Natural killer cell (primary cell): Measurements from ENCODE around the gene CDK17. TPM values are rescaled to one million over a fixed set of nuclear protein-coding genes. Genes with fewer than 3 reads are reported as not detected.
A peak's percentile ranks its signal among the peaks of the same experiment; 100 is the strongest.

Source experiments
- ATAC-seq, 3 donors: fragments of 150-1000 bp in 2 of 3; fragments of 200-7000 bp in 1 of 3; cut with Tn5 transposase; 1 replicate in 1 of 3; 2 replicates in 2 of 3; pipeline ENCODE4 v1.10.0; 2021; ENCODE audit warnings: mild to moderate bottlenecking in 2 of 3, moderate library complexity in 2 of 3
- DNase-seq, 2 donors: peaks; one replicate each; pipeline versions ENCODE4 v3.0.0 to v3.0.0-alpha.2; 2013 to 2021; ENCODE audit warnings: mixed read lengths in 1 of 2
- H3K27ac ChIP-seq: one replicate; pipeline ENCODE4 v1.5.1; 2013; ENCODE audit warnings: mild to moderate bottlenecking, low read length
- H3K27me3 ChIP-seq: one replicate; pipeline ENCODE4 v1.6.1; 2013; ENCODE audit warnings: low read length; ENCODE audit not compliant: control insufficient read depth, insufficient read depth
- H3K36me3 ChIP-seq: one replicate; pipeline ENCODE4 v1.6.1; 2013; ENCODE audit warnings: low read length; ENCODE audit not compliant: control insufficient read depth, insufficient read depth
- H3K4me1 ChIP-seq: one replicate; pipeline ENCODE4 v1.6.1; 2013; ENCODE audit warnings: low read length; ENCODE audit not compliant: control insufficient read depth, insufficient read depth
- H3K4me3 ChIP-seq: one replicate; pipeline ENCODE4 v1.5.1; 2013; ENCODE audit warnings: low read length
- H3K9me3 ChIP-seq: one replicate; pipeline ENCODE4 v1.6.1; 2013; ENCODE audit warnings: low read length; ENCODE audit not compliant: control insufficient read depth, insufficient read depth
- H3K27ac Mint-ChIP-seq, 2 donors: one replicate each; pipeline ENCODE4 v1.8.0; 2022; ENCODE audit warnings: mild to moderate bottlenecking in 2 of 2, mixed read lengths in 2 of 2, moderate library complexity in 1 of 2
- H3K27me3 Mint-ChIP-seq, 2 donors: one replicate each; pipeline ENCODE4 v1.8.0; 2022; ENCODE audit warnings: low read depth in 2 of 2, mixed read lengths in 2 of 2
- H3K36me3 Mint-ChIP-seq: one replicate; pipeline ENCODE4 v1.8.0; 2022; ENCODE audit warnings: mixed read lengths
- H3K4me1 Mint-ChIP-seq, 2 donors: one replicate each; pipeline ENCODE4 v1.8.0; 2022; ENCODE audit warnings: mixed read lengths in 2 of 2
- H3K4me3 Mint-ChIP-seq: one replicate; pipeline ENCODE4 v1.8.0; 2022; ENCODE audit warnings: mild to moderate bottlenecking, moderate library complexity, mixed read lengths
- H3K9me3 Mint-ChIP-seq, 2 donors: one replicate each; pipeline ENCODE4 v1.8.0; 2022; ENCODE audit warnings: mixed read lengths in 2 of 2
- CTCF ChIP-seq: fragments of 200-600 bp; IDR thresholded peaks from one replicate; pipeline ENCODE4 v1.8.0; 2022; ENCODE audit warnings: antibody characterized with exemption
- WGBS: methylation state at CpG from one replicate; pipeline ENCODE4 v1.1.7; 2013; ENCODE audit warnings: missing lambda C conversion rate; ENCODE audit not compliant: insufficient coverage; 5-methylcytosine and 5-hydroxymethylcytosine counted together
- intact Hi-C: fragments of 100-400 bp; cut with micrococcal nuclease; formaldehyde crosslinking; loops from one replicate; pipeline ENCODE4 v1.14.2; 2022
- total RNA-seq, 4 donors: library from RNA; stranded (reverse); fragments of 120-200 nt in 1 of 4; gene quantifications; one replicate each; pipeline versions ENCODE4 v1.2.3 to v1.2.4, GENCODE V29; 2013 to 2022

The CDK17 gene
- total RNA-seq, 3 donors from 2014 or later (not counting 1 experiment from before 2014, with no cell fraction given): 199 to 234 (median 232) TPM

DNA sequence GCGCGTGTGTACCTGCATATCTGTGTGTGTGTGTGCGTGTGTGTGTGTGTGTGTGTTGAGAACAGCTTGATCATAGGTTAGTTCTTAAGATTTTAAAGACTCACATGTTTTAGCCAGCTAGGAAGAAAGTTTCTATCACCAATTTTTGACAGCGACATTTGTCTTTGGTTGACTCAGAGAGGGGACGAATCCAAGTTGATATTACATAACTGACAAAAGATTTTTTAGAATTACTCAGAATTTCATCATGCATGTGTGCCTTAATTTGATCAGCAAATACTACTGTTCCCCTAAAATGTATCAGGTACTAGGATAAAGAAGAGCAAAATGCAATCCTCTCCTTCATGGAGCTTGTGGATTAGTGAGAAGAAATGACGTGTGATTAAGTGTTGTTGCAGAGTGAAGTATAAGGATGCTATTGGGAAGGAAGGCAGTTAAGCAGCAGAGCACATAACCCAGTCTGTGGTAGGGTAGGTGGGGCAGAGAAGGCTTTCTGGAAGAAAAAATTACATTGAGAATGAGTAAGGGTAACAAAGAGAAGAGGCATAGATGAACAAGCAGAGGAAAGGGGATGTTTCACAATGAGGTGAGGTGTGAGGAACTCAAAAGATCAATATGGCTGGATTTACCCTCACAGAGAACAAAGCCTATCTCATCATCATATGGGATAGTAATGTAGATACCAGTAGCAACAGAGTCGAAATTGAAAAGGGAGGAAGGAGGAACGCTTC is 128.6 kb downstream of the CDK17 start:
- no peaks in the 10 kb centered on the region for H3K9me3 Mint-ChIP-seq
- DNase-seq (no peak), ATAC-seq (no peak)
- no peak overlapping the region for H3K27ac ChIP-seq
- WGBS: 78% methylated on average over 6 of the region's 8 CpGs
- no peaks in the 10 kb centered on the region for H3K27me3 ChIP-seq
- H3K27me3 Mint-ChIP-seq: no peaks in the 10 kb centered on the region
- TF ChIP-seq CTCF: no peak
- no peaks in the 10 kb centered on the region for H3K4me1 ChIP-seq
- no peak overlapping the region for H3K4me3 ChIP-seq
- peaks cover 27 to 32% of the 10 kb centered on the region in 2 donors for H3K4me1 Mint-ChIP-seq
- no peaks in the 10 kb centered on the region for H3K36me3 Mint-ChIP-seq
- H3K9me3 ChIP-seq: no peaks in the 10 kb centered on the region
- H3K4me3 Mint-ChIP-seq: no peak overlapping the region
- H3K36me3 ChIP-seq: peaks cover 59% of the 10 kb centered on the region
- peak overlapping the region; percentile 1 to 2 for H3K27ac Mint-ChIP-seq
- intact Hi-C loops: no loop called here

DNA sequence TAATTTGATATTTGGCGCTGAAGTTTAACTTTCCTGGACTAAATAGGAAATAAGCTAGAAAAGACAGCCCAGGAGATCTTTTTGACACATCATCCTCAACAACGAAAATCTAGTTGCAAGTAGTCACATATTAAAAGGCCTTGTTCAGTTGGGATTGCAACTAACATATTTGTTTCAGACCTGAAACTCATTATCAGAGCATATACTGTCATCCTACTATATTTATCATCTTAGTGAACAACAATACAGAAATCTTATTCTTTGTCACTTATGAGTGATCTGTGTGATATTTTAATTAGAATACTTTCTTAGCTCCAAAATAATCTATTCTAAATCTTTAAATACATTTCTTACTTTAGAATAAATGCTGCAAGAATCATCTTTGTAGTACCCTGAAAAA is 134.0 kb downstream of the CDK17 start:
- DNase-seq (no peak), ATAC-seq (no peak)
- TF ChIP-seq CTCF: no peak
- 72% methylated on average over 2 of the region's 2 CpGs for WGBS
- H3K27ac Mint-ChIP-seq: peak overlapping the region in 1 of 2 donors; percentile 50
- intact Hi-C loops: no loop called here
- no peak overlapping the region for H3K4me3 Mint-ChIP-seq
- peaks cover 67% of the 10 kb centered on the region for H3K36me3 ChIP-seq
- H3K4me1 Mint-ChIP-seq: peaks cover 8 to 27% of the 10 kb centered on the region in 2 donors
- H3K9me3 Mint-ChIP-seq: no peaks in the 10 kb centered on the region
- no peak overlapping the region for H3K4me3 ChIP-seq
- no peaks in the 10 kb centered on the region for H3K9me3 ChIP-seq
- no peaks in the 10 kb centered on the region for H3K27me3 ChIP-seq
- no peaks in the 10 kb centered on the region for H3K27me3 Mint-ChIP-seq
- peaks cover 10% of the 10 kb centered on the region for H3K36me3 Mint-ChIP-seq
- H3K4me1 ChIP-seq: no peaks in the 10 kb centered on the region
- H3K27ac ChIP-seq: no peak overlapping the region

DNA sequence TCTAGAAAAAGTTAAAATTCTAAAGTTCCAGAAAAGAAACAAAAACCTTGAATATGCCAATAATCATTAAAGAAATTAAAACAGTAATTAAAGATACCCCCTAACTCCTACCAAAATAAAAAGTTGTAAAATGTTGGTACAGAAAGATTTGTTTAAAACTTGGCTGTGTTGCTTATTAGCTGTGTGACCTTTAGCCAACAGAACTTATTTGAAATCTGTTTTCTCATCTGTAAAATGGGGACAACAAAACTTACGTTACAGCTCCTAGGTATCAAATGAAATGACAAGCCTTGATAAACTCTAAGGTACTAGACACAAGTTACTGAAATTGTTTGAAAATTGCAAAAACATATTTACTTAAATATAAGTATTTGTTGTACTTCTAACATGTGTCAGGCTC is 134.4 kb downstream of the CDK17 start:
- H3K36me3 Mint-ChIP-seq: peaks cover 14% of the 10 kb centered on the region
- 100% methylated on average over 1 of the region's 1 CpG for WGBS

More for the DNA sequence above, 134.4 kb downstream of the CDK17 start:
- Histone ChIP-seq H3K9me3 (no peaks in the 10 kb centered on the region), H3K27me3 (no peaks in the 10 kb centered on the region), H3K4me1 (no peaks in the 10 kb centered on the region), H3K36me3 (peaks cover 67% of the 10 kb centered on the region), H3K4me3 (no peak overlapping the region), H3K27ac (no peak overlapping the region)
- ATAC-seq (no peak), DNase-seq (no peak)
- Mint-ChIP-seq H3K4me1 (peaks cover 12 to 31% of the 10 kb centered on the region in 2 donors), H3K27ac (peak overlapping the region in 1 of 2 donors; percentile 50), H3K27me3 (no peaks in the 10 kb centered on the region), H3K9me3 (no peaks in the 10 kb centered on the region), H3K4me3 (no peak overlapping the region)
- no peak for TF ChIP-seq CTCF
- intact Hi-C loops: no loop called here
